Skin of body (tissue), 2 donors: Measurements from ENCODE around the gene AKR1C1. TPM values are rescaled to one million over a fixed set of nuclear protein-coding genes. Genes with fewer than 3 reads are reported as not detected.
"Not testable (repeated sequence)": the region's sequence is repeated elsewhere in the genome, so short reads cannot be mapped to it uniquely, and the experiment has no call there.

Source experiments
- DNase-seq: peaks from one replicate; lab custom pipeline; 2025; lab: John Stamatoyannopoulos, UW
- total RNA-seq: library from RNA; depleted of rRNA; stranded (reverse); fragments of >200 nt; gene quantifications from one replicate; pipeline ENCODE4 v1.2.3, GENCODE V29; 2014

Gene AKR1C1
- 2.5 TPM for total RNA-seq

- not testable (repeated sequence) for DNase-seq
These were observed at the start of gene AKR1C1 for GRCh38 chr10:4962876-4963814. Gene AKR1C1, plus strand, starts transcription at chr10:4963415. Its CDS starts 30 bp downstream, at chr10:4963445.

- DNase-seq: no peak
These were observed 48.9 kb upstream of the AKR1C1 start for GRCh38 chr10:4914213-4914850.

GRCh38 chr10:4916086-4916716 lies 47.0 kb upstream of the AKR1C1 start:
- no peak for DNase-seq

- DNase-seq: no peak
These were observed 45.0 kb upstream of the AKR1C1 start for GRCh38 chr10:4918236-4918635.

GRCh38 chr10:4924482-4924881 lies 38.7 kb upstream of the AKR1C1 start:
- DNase-seq: not testable (repeated sequence)

GRCh38 chr10:4926400-4926799 lies 36.8 kb upstream of the AKR1C1 start:
- DNase-seq: no peak

- DNase-seq: no peak
These were observed 31.6 kb upstream of the AKR1C1 start for GRCh38 chr10:4931587-4931986.

- DNase-seq: no peak
These were observed 28.7 kb upstream of the AKR1C1 start for GRCh38 chr10:4934391-4934987.

GRCh38 chr10:4937346-4937745 lies 25.9 kb upstream of the AKR1C1 start:
- no peak for DNase-seq

GRCh38 chr10:4939224-4940072 lies 23.8 kb upstream of the AKR1C1 start:
- DNase-seq: no peak

- not testable (repeated sequence) for DNase-seq
These were observed 23.2 kb upstream of the AKR1C1 start for GRCh38 chr10:4940073-4940428.

- DNase-seq: not testable (repeated sequence)
These were observed 22.3 kb upstream of the AKR1C1 start for GRCh38 chr10:4940909-4941308.

- no peak for DNase-seq
These were observed 21.5 kb upstream of the AKR1C1 start for GRCh38 chr10:4941540-4942330.

- DNase-seq: not testable (repeated sequence)
These were observed 20.3 kb upstream of the AKR1C1 start for GRCh38 chr10:4942931-4943330.

- not testable (repeated sequence) for DNase-seq
These were observed 19.8 kb upstream of the AKR1C1 start for GRCh38 chr10:4943416-4943815.

GRCh38 chr10:4943821-4944220 lies 19.4 kb upstream of the AKR1C1 start:
- no peak for DNase-seq

GRCh38 chr10:4944841-4945240 lies 18.4 kb upstream of the AKR1C1 start:
- DNase-seq: no peak

GRCh38 chr10:4945766-4946717 lies 17.2 kb upstream of the AKR1C1 start:
- no peak for DNase-seq
